ENCODE measurements around the gene CCL7.

DNA sequence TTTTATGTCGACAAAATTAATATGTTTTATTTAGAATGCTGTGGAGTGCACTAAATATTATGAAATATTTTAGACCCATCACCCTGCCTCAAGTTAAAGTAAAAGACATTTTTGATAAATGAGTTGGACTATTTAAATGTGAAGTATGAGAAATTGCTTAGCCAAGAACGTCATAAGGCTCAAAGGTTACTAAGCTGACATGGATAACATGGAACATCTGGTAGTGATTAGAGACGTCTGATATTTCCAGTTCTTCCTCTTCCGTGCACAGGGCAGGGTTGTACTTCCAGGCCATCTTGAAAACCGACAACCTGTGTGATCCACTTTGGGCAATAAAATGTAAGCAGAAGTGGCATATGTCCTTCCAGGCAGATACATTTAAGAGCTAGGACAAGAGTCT, 42.1 kb downstream of the CCL7 start:
- TF ChIP-seq, protein P1, sequence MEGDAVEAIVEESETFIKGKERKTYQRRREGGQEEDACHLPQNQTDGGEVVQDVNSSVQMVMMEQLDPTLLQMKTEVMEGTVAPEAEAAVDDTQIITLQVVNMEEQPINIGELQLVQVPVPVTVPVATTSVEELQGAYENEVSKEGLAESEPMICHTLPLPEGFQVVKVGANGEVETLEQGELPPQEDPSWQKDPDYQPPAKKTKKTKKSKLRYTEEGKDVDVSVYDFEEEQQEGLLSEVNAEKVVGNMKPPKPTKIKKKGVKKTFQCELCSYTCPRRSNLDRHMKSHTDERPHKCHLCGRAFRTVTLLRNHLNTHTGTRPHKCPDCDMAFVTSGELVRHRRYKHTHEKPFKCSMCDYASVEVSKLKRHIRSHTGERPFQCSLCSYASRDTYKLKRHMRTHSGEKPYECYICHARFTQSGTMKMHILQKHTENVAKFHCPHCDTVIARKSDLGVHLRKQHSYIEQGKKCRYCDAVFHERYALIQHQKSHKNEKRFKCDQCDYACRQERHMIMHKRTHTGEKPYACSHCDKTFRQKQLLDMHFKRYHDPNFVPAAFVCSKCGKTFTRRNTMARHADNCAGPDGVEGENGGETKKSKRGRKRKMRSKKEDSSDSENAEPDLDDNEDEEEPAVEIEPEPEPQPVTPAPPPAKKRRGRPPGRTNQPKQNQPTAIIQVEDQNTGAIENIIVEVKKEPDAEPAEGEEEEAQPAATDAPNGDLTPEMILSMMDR (IDR thresholded peaks at IDR 0.05), result no peak
- TF ChIP-seq ZFX (IDR thresholded peaks at IDR 0.05; ENCODE audit: borderline replicate concordance), result no peak
